HG03135 (cell line): Measurements from ENCODE around the gene PIM1.

ENCODE experiments used
- ATAC-seq: cut with Tn5 transposase; IDR thresholded peaks from one replicate; pipeline ENCODE4 v1.9.1; 2021; ENCODE audit warnings: mild to moderate bottlenecking, moderate library complexity; ENCODE audit not compliant: unreplicated experiment

The PIM1 gene

GRCh38 chr6:37218061-37218460 lies 48.1 kb downstream of the PIM1 start:
- no peak for ATAC-seq

GRCh38 chr6:37218511-37218910 lies 48.6 kb downstream of the PIM1 start:
- ATAC-seq: no peak

- ATAC-seq: no peak
Observed at GRCh38 chr6:37221585-37222124, 51.7 kb downstream of the PIM1 start.

GRCh38 chr6:37222125-37222967 lies 52.4 kb downstream of the PIM1 start:
- ATAC-seq: peak; percentile 86

GRCh38 chr6:37222992-37223391 lies 53.0 kb downstream of the PIM1 start:
- no peak for ATAC-seq
